Glutamatergic neuron (in vitro differentiated cells): ENCODE data around the gene SNORC. TPM values are rescaled to one million over a fixed set of nuclear protein-coding genes. Genes with fewer than 3 reads are reported as not detected.

Experiments
- DNase-seq: peaks from one replicate; pipeline ENCODE4 v3.0.0; 2022
- H3K27ac Mint-ChIP-seq: one replicate; pipeline ENCODE4 v1.8.0; 2020; ENCODE audit warnings: mild to moderate bottlenecking, mixed read lengths, inconsistent platforms; ENCODE audit not compliant: unreplicated experiment
- H3K27me3 Mint-ChIP-seq: one replicate; pipeline ENCODE4 v1.8.0; 2020; ENCODE audit warnings: mild to moderate bottlenecking, moderate library complexity, mixed read lengths, inconsistent platforms; ENCODE audit not compliant: unreplicated experiment
- H3K36me3 Mint-ChIP-seq: one replicate; pipeline ENCODE4 v1.8.0; 2020; ENCODE audit warnings: mild to moderate bottlenecking, mixed read lengths, inconsistent platforms; ENCODE audit not compliant: unreplicated experiment
- H3K4me1 Mint-ChIP-seq: one replicate; pipeline ENCODE4 v1.8.0; 2020; ENCODE audit warnings: mild to moderate bottlenecking, low read depth, mixed read lengths, inconsistent platforms; ENCODE audit not compliant: unreplicated experiment
- H3K4me3 Mint-ChIP-seq: one replicate; pipeline ENCODE4 v1.8.0; 2020; ENCODE audit warnings: mild to moderate bottlenecking, mixed read lengths, inconsistent platforms; ENCODE audit not compliant: unreplicated experiment
- H3K9me3 Mint-ChIP-seq: one replicate; pipeline ENCODE4 v1.8.0; 2020; ENCODE audit warnings: mild to moderate bottlenecking, moderate library complexity, mixed read lengths, inconsistent platforms; ENCODE audit not compliant: unreplicated experiment
- CTCF ChIP-seq: fragments of 200-600 bp; sonication (generic); IDR thresholded peaks from one replicate; pipeline ENCODE4 v1.5.0; 2021; ENCODE audit not compliant: partially characterized antibody, unreplicated experiment
- total RNA-seq: library from RNA; stranded (reverse); fragmentation: NEBNext Ultra II Directional; extraction: Animal tissue kit (Norgen Biotek cat#: 25700); gene quantifications from one replicate; pipeline ENCODE4 v1.2.1, GENCODE V29; 2021; ENCODE audit not compliant: unreplicated experiment

The SNORC gene
- total RNA-seq, 1 donor from 2014 or later, result 2.4 TPM

GRCh38 chr2:232885264-232885961, 15.3 kb downstream of the SNORC start:
- peaks cover 9% of the 10 kb centered on the region for H3K27me3 Mint-ChIP-seq
- no peaks in the 10 kb centered on the region for H3K4me1 Mint-ChIP-seq
- TF ChIP-seq CTCF, result no peak
- DNase-seq, result peak; percentile 12
- H3K4me3 Mint-ChIP-seq, result no peak overlapping the region
- H3K36me3 Mint-ChIP-seq, result no peaks in the 10 kb centered on the region
- H3K27ac Mint-ChIP-seq, result no peak overlapping the region
- H3K9me3 Mint-ChIP-seq, result peaks cover 8% of the 10 kb centered on the region

- no peak for DNase-seq
- TF ChIP-seq CTCF, result no peak
- H3K36me3 Mint-ChIP-seq, result no peaks in the 10 kb centered on the region
- no peaks in the 10 kb centered on the region for H3K4me1 Mint-ChIP-seq
- peaks cover 8% of the 10 kb centered on the region for H3K9me3 Mint-ChIP-seq
- H3K27me3 Mint-ChIP-seq, result peaks cover 9% of the 10 kb centered on the region
- H3K27ac Mint-ChIP-seq, result no peak overlapping the region
- no peak overlapping the region for H3K4me3 Mint-ChIP-seq
Measured at GRCh38 chr2:232886176-232886575, 16.1 kb downstream of the SNORC start.

- Mint-ChIP-seq H3K4me1 (peaks cover 1% of the 10 kb centered on the region), H3K36me3 (no peaks in the 10 kb centered on the region), H3K9me3 (peaks cover 8% of the 10 kb centered on the region), H3K4me3 (no peak overlapping the region), H3K27ac (no peak overlapping the region), H3K27me3 (peaks cover 9% of the 10 kb centered on the region)
- TF ChIP-seq CTCF, result no peak
- peak; percentile 7 for DNase-seq
Measured at GRCh38 chr2:232886632-232887031, 16.6 kb downstream of the SNORC start.

- H3K27me3 Mint-ChIP-seq, result peaks cover 9% of the 10 kb centered on the region
- peaks cover 3% of the 10 kb centered on the region for H3K4me1 Mint-ChIP-seq
- no peak overlapping the region for H3K4me3 Mint-ChIP-seq
- TF ChIP-seq CTCF, result no peak
- H3K36me3 Mint-ChIP-seq, result no peaks in the 10 kb centered on the region
- peak; percentile 24 for DNase-seq
- no peak overlapping the region for H3K27ac Mint-ChIP-seq
- peaks cover 8% of the 10 kb centered on the region for H3K9me3 Mint-ChIP-seq
Measured at GRCh38 chr2:232887171-232887850, 17.2 kb downstream of the SNORC start.
